Parathyroid adenoma (tissue), 2 donors: ENCODE results near the gene DPF3.

Experiments
- H2AFZ ChIP-seq: fragments of 300-600 bp; sonication (generic); one replicate; pipeline ENCODE4 v1.7.0; 2017; ENCODE audit warnings: antibody characterized with exemption, mild to moderate bottlenecking
- H3K27ac ChIP-seq: fragments of 300-600 bp; sonication (generic); one replicate; pipeline ENCODE4 v1.7.0; 2017
- H3K27me3 ChIP-seq: fragments of 300-600 bp; sonication (generic); one replicate; pipeline ENCODE4 v1.7.0; 2017; ENCODE audit warnings: low read length; ENCODE audit not compliant: control insufficient read depth, insufficient read depth
- H3K36me3 ChIP-seq: fragments of 300-600 bp; sonication (generic); one replicate; pipeline ENCODE4 v1.7.0; 2017; ENCODE audit warnings: low read length; ENCODE audit not compliant: control insufficient read depth, insufficient read depth
- H3K4me1 ChIP-seq: fragments of 300-600 bp; sonication (generic); one replicate; pipeline ENCODE4 v1.7.0; 2017; ENCODE audit warnings: control low read depth
- H3K4me2 ChIP-seq: fragments of 300-600 bp; sonication (generic); one replicate; pipeline ENCODE4 v1.7.0; 2017; ENCODE audit warnings: low read length
- H3K4me3 ChIP-seq: fragments of 300-600 bp; sonication (generic); one replicate; pipeline ENCODE4 v1.7.0; 2017; ENCODE audit warnings: low read depth, low read length
- H3K79me2 ChIP-seq: fragments of 300-600 bp; sonication (generic); one replicate; pipeline ENCODE4 v1.7.0; 2017; ENCODE audit warnings: control low read depth
- H3K9ac ChIP-seq: fragments of 300-600 bp; sonication (generic); one replicate; pipeline ENCODE4 v1.7.0; 2017; ENCODE audit warnings: mild to moderate bottlenecking
- H3K9me3 ChIP-seq: fragments of 300-600 bp; sonication (generic); one replicate; pipeline ENCODE4 v1.7.0; 2017; ENCODE audit warnings: low read length; ENCODE audit not compliant: control insufficient read depth
- TF ChIP-seq, protein P1 (sequence below): fragments of 300-600 bp; sonication (generic); IDR thresholded peaks from one replicate; pipeline ENCODE4 v1.7.0; 2017; ENCODE audit warnings: antibody characterized with exemption, mild to moderate bottlenecking
- donor health status: primary hyperparathyroidism.

DPF3 gene

DNA sequence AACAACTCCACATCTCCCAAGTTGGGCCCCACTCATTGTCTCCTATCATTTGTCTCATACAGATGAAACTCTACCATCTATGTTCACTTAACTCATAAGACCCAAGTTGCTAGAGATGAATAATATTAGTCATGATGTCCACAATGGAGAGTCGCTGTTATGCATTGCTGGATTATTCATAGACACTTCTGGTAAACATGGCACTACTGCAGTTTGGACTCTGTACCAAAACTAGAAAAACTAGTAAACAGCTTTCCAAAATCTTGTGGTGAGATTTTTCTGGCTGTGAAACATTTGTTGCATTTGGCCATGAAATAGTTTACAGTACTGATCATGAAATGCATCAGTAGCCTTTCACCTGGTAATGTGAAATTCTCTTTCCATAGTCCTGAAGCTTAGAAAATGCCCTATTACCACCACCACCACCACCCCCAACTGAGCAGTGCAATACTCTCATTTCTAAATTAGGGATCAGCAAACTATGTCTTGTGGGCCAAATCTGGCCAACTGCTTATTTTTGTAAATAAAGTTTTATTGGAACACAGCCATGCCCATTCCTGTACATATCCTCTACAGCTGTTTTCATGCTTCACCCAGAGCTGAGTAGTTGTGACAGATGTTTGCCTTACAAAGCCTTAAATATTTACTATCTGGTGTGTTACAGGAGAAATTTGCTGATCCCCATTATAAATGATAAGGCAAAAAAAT lies 236.5 kb downstream of the DPF3 start:
- no peak overlapping the region for H2AFZ ChIP-seq
- H3K4me1 ChIP-seq, result peaks cover 4% of the 10 kb centered on the region
- H3K27ac ChIP-seq, result no peak overlapping the region
- H3K4me3 ChIP-seq, result no peak overlapping the region
- no peak overlapping the region for H3K4me2 ChIP-seq
- H3K36me3 ChIP-seq, result no peaks in the 10 kb centered on the region
- no peaks in the 10 kb centered on the region for H3K9me3 ChIP-seq
- TF ChIP-seq, protein P1, sequence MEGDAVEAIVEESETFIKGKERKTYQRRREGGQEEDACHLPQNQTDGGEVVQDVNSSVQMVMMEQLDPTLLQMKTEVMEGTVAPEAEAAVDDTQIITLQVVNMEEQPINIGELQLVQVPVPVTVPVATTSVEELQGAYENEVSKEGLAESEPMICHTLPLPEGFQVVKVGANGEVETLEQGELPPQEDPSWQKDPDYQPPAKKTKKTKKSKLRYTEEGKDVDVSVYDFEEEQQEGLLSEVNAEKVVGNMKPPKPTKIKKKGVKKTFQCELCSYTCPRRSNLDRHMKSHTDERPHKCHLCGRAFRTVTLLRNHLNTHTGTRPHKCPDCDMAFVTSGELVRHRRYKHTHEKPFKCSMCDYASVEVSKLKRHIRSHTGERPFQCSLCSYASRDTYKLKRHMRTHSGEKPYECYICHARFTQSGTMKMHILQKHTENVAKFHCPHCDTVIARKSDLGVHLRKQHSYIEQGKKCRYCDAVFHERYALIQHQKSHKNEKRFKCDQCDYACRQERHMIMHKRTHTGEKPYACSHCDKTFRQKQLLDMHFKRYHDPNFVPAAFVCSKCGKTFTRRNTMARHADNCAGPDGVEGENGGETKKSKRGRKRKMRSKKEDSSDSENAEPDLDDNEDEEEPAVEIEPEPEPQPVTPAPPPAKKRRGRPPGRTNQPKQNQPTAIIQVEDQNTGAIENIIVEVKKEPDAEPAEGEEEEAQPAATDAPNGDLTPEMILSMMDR, result no peak
- H3K9ac ChIP-seq, result no peak overlapping the region
- H3K27me3 ChIP-seq, result no peaks in the 10 kb centered on the region
- no peaks in the 10 kb centered on the region for H3K79me2 ChIP-seq

GRCh38 chr14:72653026-72653425 lies 240.9 kb downstream of the DPF3 start:
- Histone ChIP-seq H3K27ac (no peak overlapping the region), H3K27me3 (no peaks in the 10 kb centered on the region), H3K4me3 (no peak overlapping the region), H2AFZ (no peak overlapping the region), H3K9ac (no peak overlapping the region), H3K4me1 (peaks cover 4% of the 10 kb centered on the region), H3K36me3 (no peaks in the 10 kb centered on the region), H3K9me3 (no peaks in the 10 kb centered on the region), H3K79me2 (no peaks in the 10 kb centered on the region), H3K4me2 (no peak overlapping the region)
- TF ChIP-seq, protein P1, result no peak

GRCh38 chr14:72652179-72652578 lies 241.7 kb downstream of the DPF3 start:
- no peak overlapping the region for H2AFZ ChIP-seq
- no peaks in the 10 kb centered on the region for H3K27me3 ChIP-seq
- no peaks in the 10 kb centered on the region for H3K9me3 ChIP-seq
- H3K4me1 ChIP-seq, result peaks cover 4% of the 10 kb centered on the region
- H3K9ac ChIP-seq, result no peak overlapping the region
- H3K4me3 ChIP-seq, result no peak overlapping the region
- H3K36me3 ChIP-seq, result no peaks in the 10 kb centered on the region
- H3K4me2 ChIP-seq, result no peak overlapping the region
- TF ChIP-seq, protein P1, result no peak
- no peaks in the 10 kb centered on the region for H3K79me2 ChIP-seq
- H3K27ac ChIP-seq, result no peak overlapping the region

DNA sequence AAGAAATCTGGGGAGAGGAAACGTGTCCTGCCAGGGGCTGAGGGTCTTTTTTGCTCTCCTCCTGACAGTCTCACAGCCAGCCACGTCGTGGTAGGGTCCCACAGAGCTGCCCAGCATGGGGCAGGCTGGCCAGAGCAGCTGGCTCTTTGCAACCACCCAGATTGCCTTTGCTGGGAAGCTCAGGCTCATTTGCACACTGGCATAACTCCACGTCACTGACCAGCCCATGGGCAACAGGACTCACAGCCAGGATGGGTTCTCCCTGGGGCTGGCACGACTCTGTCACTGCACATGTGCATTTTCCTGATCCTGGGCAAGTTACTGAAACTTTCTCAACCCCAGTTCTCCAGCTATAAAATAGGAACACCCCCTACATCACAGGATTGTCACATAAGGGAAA lies 242.2 kb downstream of the DPF3 start:
- Histone ChIP-seq H3K4me1 (peaks cover 4% of the 10 kb centered on the region), H3K27ac (no peak overlapping the region), H3K9me3 (no peaks in the 10 kb centered on the region), H2AFZ (no peak overlapping the region), H3K4me3 (no peak overlapping the region), H3K9ac (no peak overlapping the region), H3K79me2 (no peaks in the 10 kb centered on the region), H3K36me3 (no peaks in the 10 kb centered on the region), H3K4me2 (no peak overlapping the region), H3K27me3 (no peaks in the 10 kb centered on the region)
- TF ChIP-seq, protein P1, result no peak

DNA sequence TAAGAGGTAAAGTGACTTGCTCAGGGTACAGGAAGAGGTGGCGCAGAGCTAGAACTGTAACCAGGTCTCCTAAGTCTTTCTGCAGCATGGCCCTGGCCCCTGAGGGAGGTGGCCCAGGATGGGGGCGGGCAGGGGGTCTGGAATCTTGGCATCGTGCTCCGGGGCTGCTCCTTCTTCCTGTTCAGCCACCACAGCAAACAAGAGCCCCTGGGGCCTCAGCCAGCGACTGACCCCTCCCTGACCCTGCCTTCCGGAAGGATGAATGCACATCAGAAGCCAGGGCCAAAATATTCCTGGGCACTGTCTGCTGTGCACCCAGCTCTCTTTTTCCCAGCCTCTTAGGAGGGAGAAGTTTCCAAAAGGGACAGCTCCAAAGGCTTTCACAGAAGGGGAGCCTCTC lies 242.8 kb downstream of the DPF3 start:
- no peak overlapping the region for H3K9ac ChIP-seq
- no peaks in the 10 kb centered on the region for H3K36me3 ChIP-seq
- no peak overlapping the region for H2AFZ ChIP-seq
- no peaks in the 10 kb centered on the region for H3K79me2 ChIP-seq
- H3K4me2 ChIP-seq, result no peak overlapping the region
- no peaks in the 10 kb centered on the region for H3K27me3 ChIP-seq
- no peak overlapping the region for H3K27ac ChIP-seq
- no peak overlapping the region for H3K4me3 ChIP-seq
- no peaks in the 10 kb centered on the region for H3K9me3 ChIP-seq
- TF ChIP-seq, protein P1, result no peak
- peaks cover 4% of the 10 kb centered on the region for H3K4me1 ChIP-seq
